Measurements from ENCODE around the gene CHIT1.
A peak's percentile ranks its signal among the peaks of the same experiment; 100 is the strongest.
"Not testable (repeated sequence)": the region's sequence is repeated elsewhere in the genome, so short reads cannot be mapped to it uniquely, and the experiment has no call there.

The CHIT1 gene

DNA sequence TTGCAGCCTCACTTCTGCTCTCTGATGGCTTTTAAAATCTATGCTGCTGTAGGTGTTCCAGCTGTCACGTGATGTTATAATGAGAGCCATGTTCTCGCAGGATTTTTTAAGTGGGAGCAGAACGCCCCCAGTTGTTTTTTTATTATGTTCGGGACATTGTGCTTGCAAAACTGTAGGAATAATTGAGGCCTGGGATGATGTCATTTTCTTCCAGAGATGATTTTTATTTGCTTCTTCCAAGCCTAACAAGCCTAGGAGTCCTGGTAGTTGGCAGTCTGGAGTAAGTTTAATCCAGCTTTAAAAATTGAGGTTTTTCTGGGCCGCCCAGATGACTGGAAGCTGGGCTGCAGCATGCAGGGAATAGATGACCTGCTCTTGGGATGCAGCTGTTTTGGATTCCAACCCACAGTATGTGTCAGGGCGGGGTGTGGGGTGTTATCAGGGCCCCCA lies 34.6 kb upstream of the CHIT1 start:
- DNase-seq: peak; percentile 48

DNA sequence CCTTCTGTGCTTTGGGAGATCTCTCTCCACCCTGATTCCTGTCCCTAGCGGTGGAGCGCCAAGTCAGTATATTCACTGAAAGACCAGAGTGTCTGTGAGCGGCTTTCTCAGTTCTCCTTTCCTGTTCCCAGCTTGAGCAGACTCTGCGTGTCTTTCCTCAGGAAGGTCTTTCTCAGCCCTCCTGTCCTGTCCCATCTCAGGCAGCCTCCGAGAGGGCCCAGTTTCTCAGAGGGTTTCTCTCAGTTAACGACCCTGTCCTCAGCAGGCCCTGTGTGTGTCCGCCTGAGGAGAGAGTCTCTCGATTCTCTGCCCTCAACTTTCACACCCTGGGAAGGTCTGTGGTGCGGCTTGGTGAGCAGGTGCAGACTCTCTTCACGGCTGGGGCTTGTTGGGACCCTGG lies 34.0 kb upstream of the CHIT1 start:
- DNase-seq: peak; percentile 49

DNA sequence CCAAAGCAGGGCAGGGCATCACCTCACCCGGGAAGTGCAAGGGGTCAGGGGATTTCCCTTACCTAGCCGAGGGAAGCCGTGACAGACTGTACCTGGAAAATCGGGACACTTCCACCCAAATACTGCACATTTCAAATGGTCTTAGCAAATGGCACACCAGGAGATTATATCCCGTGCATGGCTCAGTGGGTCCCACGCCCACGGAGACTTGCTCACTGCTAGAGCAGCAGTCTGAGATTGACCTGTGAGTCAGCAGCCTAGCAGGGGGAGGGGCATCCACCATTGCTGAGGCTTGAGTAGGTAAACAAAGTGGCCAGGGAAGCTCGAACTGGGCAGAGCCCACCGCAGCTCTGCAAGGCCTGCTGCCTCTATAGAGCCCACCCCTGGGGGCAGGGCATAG lies 27.2 kb upstream of the CHIT1 start:
- not testable (repeated sequence) for DNase-seq

DNA sequence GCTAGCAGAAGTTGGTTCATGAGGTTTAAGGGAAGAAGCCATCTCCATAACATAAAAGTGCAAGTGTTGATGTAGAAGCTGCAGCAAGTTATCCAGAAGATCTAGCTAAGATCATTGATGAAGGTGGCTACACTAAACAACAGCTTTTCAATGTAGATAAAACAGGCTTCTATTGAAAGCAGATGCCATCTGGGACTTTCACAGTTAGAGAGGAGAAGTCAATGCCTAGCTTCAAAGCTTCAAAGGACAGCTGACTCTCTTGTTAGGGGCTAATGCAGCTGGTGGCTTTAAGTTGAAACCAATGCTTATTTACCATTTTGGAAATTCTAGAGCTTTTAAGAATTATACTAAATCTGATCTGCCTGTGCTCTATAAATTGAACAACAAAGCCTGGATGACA lies 25.3 kb upstream of the CHIT1 start:
- DNase-seq: not testable (repeated sequence)

DNA sequence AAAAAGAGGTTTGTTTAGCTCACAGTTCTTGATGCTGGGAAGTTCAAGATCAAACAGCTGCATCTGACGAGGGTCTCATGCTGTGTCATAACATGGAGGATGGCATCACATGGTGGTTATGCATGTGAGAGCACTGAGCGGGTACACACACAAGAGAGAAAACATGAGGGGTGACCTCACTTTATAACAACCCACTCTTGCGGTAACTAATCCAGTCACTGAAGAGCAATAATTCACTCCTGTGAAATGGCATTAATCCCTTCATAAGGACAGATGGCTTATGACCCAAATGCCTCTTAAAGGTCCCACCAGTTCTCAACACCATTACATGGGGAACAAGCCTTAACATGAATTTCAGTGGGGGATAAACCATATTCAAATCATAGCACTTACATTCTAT lies 23.2 kb upstream of the CHIT1 start:
- peak; percentile 99 for DNase-seq

DNA sequence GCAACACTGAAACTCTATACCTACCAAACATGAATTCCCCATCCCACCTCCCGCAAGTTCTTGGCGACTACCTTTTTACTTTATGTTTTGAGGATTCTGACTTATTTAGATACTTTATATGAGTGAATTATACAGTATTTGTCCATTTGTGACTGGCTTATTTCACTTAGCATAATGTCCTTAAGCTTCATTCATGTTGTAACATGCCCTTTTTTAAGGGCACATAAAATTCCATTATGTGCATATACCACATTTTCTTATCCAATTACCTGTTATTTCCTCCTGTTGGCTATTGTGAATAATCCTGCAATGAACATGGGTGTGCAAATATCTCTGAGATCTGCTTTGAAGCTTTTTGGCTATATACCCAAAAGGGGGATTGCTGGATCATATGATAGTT lies 22.0 kb upstream of the CHIT1 start:
- peak; percentile 53 for DNase-seq

DNA sequence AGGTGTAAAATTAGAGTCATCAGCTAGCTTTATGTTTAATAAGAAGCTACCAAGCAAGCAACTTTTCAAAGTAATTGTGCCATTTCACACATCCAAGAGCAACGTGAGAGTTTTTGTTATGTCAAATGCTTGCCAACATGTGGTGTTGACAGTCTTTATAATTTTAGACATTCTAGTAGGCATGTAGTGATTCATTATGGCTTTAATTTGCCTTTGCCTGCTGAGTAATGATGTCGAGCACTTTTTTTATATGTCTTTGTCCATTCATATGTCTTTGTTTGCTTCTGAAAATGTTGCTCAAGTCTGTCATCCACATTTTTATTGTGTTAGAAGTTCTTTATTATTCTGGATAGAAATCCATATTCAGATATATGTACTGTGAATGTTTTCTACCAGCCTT lies 21.4 kb upstream of the CHIT1 start:
- DNase-seq: no peak

DNA sequence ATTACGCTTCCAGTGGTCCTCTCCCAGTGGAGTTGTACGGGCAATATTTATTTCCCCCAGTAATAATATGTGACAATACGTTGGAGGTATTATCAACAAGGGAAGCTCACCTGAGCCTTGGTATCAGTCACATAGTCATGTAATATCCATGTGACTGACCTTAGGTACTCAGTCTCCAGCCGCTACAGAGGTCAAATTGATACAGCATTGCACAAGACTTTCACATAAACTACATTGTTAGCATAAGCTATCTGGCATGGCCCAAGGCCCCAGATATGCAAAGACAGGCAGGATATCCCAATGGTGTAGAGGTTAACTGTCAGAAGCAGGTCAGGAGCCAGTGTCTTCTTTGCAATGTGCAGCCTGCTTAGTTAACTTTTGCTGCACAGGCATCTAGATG lies 15.3 kb upstream of the CHIT1 start:
- DNase-seq: no peak

DNA sequence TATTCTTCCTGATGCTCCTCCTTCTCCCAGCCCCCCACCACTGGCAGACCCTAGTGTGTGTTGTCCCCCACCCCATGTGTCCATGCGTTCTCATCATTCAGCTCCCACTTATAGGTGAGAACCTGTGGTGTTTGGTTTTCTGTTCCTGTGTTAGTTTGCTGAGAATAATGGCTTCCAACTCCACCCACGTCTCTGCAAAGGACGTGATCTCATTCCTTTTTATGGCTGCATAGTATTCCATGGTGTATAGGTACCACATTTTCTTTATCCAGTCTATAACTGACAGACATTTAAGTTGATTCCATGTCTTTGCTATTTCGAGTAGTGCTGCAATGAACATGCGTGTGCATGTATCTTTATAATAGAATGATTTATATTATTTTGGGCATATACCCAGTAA lies 12.2 kb upstream of the CHIT1 start:
- DNase-seq: not testable (repeated sequence)

DNA sequence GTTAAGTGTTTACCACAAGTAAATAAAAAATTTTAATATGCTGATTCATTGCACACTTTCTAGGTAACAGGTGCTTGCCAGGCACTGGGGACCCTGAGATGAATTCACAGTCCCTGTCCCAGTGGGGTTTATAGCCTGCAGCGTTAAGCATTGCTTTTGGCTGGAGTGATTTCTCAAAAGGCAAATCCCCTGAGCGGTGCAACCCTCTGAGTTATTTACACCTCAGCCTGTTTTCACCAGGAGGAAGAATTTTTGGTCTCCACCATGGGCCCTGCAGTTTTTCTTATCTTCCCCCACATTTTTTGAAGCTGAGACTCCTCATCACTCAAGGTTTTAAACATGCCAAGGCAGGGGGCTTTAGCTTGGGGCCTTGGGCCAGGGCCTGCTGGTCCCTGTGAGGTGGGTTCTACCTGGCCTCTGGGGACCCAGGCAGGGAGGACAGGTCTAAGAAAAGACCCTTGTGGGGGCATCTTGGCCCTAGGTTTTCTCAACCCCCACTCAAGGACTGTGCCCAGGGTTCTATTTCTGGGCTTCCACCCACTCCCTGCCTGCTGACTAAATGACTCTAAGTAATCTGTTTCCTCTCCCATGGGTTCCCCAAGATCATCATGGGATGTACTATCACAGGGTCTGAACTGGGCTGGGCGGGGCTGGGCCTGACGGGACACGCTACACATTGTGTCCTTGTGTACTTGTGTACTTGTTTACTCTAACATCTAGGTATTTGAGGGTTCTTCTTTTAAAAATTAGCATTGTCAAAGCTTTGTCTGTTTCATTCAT lies 10.2 kb upstream of the CHIT1 start:
- no peak for DNase-seq

DNA sequence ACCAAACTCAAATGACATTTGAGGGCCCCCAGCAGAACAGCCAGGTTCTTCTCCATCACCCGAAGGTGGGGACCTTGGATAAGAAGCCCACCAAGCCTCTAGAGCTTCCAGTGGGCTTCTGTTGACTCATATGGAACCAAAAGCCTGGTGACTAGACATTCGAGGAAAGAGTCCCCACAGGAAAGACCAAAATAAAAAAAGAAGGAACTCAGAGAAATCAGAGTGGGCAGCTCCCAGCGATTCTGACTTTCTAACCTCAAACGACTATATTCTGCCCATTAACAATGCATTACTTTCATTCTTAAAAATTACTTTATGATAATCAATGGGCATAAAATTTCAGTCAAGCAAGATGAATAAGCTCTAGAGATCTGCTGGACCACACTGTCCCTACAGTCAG lies 9.6 kb upstream of the CHIT1 start:
- DNase-seq: no peak

DNA sequence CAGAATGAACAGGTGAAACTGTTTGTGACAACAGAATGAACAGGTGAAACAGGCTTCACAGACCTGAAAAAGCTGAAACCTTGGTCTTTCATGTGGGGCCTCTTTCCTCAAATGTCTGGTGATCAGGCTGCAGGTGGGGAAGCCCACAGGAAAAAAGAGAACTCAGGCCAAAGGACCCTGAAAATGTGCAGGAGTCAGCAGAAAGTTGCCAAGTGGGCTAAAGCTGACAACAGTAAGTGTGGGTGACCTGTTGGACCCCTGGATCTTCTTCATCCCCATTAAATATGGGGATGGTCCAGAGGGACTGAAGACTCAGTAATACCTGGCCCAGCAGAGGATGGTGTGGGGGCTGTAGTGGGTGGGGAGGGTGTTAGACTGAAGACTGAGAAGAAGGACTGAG lies 9.1 kb upstream of the CHIT1 start:
- no peak for DNase-seq

DNA sequence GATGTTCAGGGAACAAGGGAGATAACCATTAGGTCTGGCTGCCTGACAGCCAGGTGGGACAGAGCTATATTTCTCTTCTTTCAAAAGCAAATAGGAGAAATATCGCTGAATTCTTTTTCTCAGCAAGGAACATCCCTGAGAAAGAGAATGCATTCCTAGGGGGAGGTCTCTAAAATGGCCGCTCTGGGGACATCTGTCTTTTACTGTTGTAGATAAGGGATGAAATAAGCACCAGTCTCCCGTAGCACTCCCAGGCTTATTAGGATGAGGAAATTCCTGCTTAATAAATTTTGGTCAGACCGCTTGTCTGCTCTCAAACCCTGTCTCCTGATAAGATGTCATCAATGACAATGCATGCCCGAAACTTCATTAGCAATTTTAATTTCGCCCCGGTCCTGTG lies 5.4 kb upstream of the CHIT1 start:
- DNase-seq: not testable (repeated sequence)

DNA sequence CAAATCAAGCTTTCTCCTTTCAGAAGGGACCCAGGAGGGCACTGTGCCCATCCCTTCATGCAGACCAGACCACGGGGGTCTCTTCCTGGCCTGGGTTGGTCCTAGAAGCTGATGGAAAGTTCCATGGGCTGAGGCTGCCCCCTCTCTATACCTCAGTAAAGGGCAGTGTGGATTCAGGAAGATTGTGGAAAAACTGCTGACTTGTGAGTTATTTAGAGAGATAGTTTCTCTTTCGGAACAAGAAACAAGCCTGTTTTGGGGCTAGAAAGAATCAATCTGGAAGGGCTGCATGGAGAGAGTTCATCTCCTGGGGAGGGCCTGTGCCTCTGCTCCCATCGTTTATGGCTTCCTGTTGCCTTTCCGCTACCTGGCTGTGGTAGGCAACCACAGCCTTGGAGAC lies 803 bp downstream of the CHIT1 start:
- DNase-seq: no peak

DNA sequence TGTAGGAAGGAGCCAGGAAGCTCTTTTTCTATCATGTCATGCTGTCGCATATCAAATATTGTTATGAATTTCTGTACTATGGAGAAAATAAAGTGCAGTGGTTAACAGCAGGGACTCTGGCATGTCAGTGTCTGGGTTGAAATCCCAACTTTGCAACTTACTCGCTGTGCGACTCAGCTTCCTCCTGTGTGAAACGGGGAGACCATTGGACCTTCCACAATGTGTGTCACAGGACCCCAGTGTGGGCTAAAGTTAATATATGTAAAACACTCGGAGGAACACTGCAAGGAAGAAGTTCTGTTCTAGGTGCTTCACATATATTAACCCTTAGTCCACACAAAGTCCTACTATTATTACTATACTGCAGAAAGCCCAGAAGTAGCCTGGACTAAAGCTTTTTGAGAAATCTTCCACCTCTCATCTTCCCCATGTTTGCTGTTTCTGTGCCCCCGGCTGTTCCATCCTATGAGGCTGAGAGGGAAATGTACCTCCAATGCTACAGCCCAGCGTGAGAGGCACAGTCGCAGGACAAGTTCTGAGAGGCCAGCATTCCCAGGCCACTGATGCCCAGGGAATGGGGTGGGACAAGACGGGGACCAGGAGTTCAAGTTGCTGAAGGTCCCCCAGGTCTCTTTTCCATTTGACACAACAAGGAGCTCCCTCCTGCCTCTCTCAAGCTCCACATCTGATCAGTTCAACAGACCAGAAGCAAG lies 1.9 kb downstream of the CHIT1 start:
- DNase-seq: no peak

DNA sequence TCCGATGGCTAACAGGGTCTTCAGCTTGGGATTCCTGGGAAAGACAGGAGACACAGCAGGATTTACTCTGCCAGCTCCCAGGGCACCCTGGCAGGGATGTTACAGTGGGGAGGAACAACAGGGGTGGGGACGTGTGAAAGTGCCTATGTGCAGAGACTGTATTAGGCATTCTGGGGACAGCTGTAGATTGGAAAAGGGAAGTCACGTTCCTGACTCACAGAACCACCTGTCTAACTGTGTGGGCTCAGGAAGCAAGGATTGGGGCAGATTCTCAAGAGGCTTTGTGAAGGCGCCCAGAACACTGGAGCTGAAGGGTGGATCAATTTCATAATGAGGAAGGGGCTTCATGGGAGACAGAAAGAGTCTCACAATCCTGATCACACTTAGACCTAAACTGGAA lies 4.4 kb downstream of the CHIT1 start:
- DNase-seq: no peak

DNA sequence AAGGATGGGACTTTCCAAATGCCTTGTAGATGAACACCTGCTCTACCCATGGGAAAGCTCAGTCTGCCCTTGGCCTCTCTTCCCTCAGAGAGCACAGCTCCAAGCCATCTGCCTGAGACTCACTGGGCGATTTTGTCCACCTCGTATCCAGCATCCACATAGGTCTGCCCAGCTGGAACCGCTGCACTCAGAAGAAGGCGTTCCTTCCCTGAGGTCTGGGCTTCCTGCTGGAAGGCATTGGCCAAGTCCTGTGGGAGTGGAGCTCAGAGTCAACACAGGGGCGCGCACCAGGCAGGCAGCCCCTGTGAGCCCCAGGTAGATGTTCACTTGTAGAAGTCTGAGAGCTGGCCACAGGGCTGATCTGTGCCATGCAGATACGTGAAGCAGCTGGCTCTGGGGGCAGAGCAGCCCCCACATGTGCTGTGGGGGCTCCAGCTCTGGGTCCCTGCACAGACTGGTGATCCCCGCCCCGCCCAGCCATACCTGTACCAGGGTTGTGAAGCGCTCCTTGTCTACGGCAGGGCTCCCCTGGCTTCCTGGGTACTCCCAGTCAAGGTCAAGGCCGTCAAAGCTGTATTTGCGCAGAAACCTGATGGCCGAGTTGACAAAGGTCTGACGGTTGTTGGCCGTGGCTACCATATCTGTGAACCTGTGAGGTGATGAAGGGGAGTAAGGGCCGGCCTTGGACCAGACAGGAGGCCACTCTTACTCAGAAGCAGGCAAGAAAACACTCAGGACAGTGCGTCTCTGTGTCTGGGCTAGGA lies 6.3 kb downstream of the CHIT1 start:
- no peak for DNase-seq

DNA sequence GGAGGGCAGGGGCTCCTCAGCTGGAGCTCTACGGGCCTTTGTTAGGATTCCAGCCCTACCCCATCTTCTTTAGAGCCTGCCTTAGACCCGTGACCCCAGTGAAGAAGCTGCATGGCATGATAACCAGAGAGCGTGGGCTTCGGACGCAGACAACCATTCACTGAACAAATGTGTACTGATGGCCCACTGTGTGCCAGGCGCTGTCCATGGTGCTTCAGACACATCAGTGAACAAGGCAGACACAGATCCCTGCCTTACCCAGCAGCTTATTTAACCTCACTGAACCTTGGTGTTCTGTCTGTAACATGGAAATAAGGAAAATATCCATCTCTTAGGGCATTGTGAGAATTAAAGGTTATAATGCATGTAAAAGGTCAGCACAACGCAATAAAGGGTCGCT lies 9.5 kb downstream of the CHIT1 start:
- DNase-seq: no peak

DNA sequence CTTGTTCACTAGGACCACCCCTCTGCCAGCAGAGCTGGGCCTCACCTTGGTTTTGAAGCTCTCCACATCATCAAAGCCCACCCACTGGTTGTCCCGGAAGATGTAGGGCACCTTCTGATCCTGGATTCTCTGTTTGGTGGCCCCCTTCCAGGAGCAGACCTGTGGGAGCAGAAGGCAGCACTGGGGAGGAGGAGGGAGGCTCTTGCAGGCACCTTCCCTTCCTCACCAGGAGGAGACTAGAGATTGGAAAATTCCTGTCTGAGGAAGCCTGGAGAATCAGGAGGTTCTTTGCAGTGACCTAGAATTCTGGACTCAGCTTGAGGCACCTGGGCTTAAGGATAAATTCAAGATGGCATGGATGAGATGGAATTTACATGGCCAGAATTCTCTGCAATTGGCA lies 10.3 kb downstream of the CHIT1 start:
- DNase-seq: no peak

DNA sequence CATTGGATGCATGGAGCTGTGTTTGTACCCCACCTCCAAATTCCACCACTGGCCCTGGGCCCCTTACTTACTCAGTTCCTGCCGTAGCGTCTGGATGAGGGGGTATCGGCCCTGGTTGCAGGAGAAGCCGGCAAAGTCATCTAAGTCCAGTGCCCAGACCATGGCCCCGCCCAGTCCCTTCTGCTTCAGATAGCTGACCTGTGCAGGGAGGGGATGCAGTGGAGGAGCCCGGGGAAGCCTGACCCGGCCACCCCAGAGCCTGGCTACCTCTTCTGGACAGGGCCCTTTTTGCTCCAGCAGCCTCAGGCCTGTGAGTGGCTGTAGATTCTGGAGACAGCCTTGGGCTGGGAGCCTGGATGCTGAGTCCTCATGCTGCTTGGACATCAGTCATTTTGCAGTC lies 11.8 kb downstream of the CHIT1 start:
- no peak for DNase-seq

DNA sequence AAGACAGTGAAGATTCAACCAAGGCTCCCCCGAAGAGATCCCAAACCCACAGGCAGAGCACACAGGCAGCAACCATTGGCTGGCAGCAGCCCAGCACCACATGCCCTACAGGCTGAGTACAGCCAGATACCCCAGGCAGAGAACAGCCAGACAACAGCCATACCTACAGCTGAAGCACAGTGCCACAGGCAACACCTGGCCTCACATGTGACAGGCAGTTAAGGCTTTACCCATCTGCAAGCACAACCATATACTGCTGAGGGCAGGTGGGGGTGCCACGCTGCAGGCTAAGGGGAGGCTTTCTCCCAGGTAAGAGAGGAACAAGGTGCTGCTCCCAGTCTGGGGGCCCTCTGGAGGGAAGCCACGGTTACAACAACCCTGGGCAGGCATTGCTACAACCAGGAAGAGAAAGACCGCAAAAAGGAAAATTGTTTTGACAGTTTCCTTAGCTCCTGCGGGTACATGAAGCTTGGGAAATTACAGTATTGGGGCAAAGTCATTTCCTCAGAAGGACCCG lies 12.3 kb downstream of the CHIT1 start:
- DNase-seq: peak; percentile 46

DNA sequence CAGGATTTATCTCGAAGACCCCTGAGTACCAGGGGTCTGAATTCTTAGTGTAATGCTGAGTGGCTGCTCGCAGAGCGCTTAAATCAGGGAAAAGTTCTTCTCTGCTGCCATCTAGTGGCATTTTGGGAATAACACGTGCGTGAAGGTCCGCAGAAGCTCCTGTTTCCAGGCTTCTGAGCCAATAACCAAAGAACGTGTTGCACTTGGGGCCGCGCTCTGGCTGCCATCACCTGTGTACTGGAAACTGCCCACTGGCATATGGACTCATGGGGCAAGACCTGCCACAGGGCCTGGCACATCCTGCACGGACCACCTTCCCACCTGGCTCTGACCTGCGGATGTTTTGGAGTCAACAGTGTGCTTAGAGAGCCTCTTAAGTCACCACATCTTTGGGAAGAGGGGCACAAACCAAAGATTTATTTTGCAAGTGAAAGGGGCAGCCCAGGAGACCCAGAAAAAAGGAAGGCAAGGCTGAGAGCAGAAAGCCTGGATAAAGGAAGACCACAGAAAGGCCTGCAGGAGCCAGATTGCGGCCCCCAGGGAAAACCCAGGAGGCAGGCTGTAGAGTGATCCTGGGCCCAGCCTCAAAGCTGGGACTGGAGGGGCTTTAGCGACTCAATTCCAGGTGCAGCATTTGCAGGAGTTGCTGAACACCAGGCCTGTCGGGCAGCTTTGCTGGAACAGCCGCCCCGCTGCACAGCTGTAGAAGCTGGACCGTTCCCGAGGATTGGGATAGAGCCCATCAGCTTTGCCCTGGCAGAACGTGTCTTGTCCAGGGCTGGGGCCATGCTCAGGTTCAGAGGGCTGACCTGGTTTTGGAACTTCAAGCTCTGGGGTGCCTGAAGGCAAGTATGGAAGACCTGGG lies 13.0 kb downstream of the CHIT1 start:
- peak; percentile 94 for DNase-seq

DNA sequence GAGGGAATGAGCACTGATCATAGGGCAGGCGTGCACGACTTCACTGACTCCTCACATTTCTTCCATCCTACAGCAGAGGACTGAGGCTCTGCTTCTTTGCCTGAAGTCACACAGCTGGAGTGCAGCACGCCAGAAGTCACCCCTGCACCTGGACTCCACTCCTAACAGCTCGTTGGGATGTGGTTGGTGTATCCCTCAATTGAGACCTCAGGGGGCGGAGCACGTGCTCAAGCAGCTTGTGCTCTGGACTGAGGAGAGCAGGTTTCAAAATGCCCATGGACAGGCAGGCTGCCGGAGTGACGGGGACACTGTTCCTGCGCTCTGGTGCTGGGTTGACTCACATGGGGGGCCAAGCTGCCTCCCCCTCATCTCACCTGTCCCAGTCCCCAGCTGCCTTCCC lies 13.9 kb downstream of the CHIT1 start:
- DNase-seq: peak; percentile 35
